Fibroblast of lung (primary cell): ENCODE measurements around the gene OR1L8. TPM values are rescaled to one million over a fixed set of nuclear protein-coding genes. Genes with fewer than 3 reads are reported as not detected.

ENCODE experiments used
- DNase-seq, 2 donors: peaks; one replicate each; pipeline versions ENCODE4 v3.0.0 to v3.0.0-alpha.2; 2010; ENCODE audit warnings: low read depth in 2 of 2
- H2AFZ ChIP-seq: 2 replicates; pipeline ENCODE4 v1.5.1; 2012; ENCODE audit warnings: low read length, control low read depth, inconsistent platforms
- H3K27ac ChIP-seq: 2 replicates; pipeline ENCODE4 v1.5.1; 2011; ENCODE audit warnings: low read length, control low read depth; ENCODE audit not compliant: insufficient read depth
- H3K27me3 ChIP-seq: 2 replicates; pipeline ENCODE4 v1.5.1; 2011; ENCODE audit warnings: mild to moderate bottlenecking, low read length; ENCODE audit not compliant: control insufficient read depth, insufficient read depth
- H3K36me3 ChIP-seq: 2 replicates; pipeline ENCODE4 v1.5.1; 2011; ENCODE audit warnings: low read length; ENCODE audit not compliant: control insufficient read depth, insufficient read depth
- H3K4me1 ChIP-seq: 2 replicates; pipeline ENCODE4 v1.5.1; 2011; ENCODE audit warnings: low read length; ENCODE audit not compliant: control insufficient read depth, insufficient read depth; ENCODE audit errors: extremely low read depth
- H3K4me2 ChIP-seq: 2 replicates; pipeline ENCODE4 v1.5.1; 2011; ENCODE audit warnings: low read length, control low read depth; ENCODE audit not compliant: insufficient read depth; ENCODE audit errors: extremely low read depth
- H3K4me3 ChIP-seq, 4 experiments: fragments of 200-600 bp in 1 of 4; sonication (generic) in 1 of 4; replicated peaks in 1 of 4; 2 replicates each; pipeline ENCODE4 v1.5.1; 2011 to 2016; ENCODE audit warnings: low read length in 4 of 4, low read depth in 3 of 4, mild to moderate bottlenecking in 3 of 4, control low read depth in 2 of 4, inconsistent platforms in 1 of 4, mixed read lengths in 1 of 4; ENCODE audit not compliant: insufficient read depth in 1 of 4; ENCODE audit errors: control extremely low read depth in 1 of 4
- H3K79me2 ChIP-seq: 2 replicates; pipeline ENCODE4 v1.5.1; 2012; ENCODE audit warnings: mild to moderate bottlenecking, low read length, inconsistent platforms; ENCODE audit not compliant: control insufficient read depth, insufficient read depth
- H3K9ac ChIP-seq: 2 replicates; pipeline ENCODE4 v1.5.1; 2011; ENCODE audit warnings: mild to moderate bottlenecking, low read length, control low read depth; ENCODE audit not compliant: insufficient read depth
- H3K9me3 ChIP-seq: 2 replicates; pipeline ENCODE4 v1.5.1; 2012; ENCODE audit warnings: low read depth, low read length; ENCODE audit not compliant: control insufficient read depth, insufficient read depth
- H4K20me1 ChIP-seq: 2 replicates; pipeline ENCODE4 v1.5.1; 2011; ENCODE audit warnings: low read length; ENCODE audit not compliant: control insufficient read depth, insufficient read depth; ENCODE audit errors: extremely low read depth
- EZH2 ChIP-seq: IDR thresholded peaks from 2 replicates; pipeline ENCODE4 v1.5.1; 2012; ENCODE audit warnings: low read length, control low read depth, mild to moderate bottlenecking; ENCODE audit errors: missing control alignments
- polyA plus RNA-seq, 2 donors: library from polyadenylated mRNA; depleted of rRNA in 1 of 2; stranded (reverse) in 1 of 2; unstranded in 1 of 2; fragments of >200 nt; gene quantifications; 2 replicates each; pipeline ENCODE4 v1.2.1, GENCODE V29; 2011 to 2012; ENCODE audit warnings: missing spikeins in 1 of 2
- total RNA-seq: library from RNA; depleted of rRNA; stranded (reverse); fragments of >200 nt; gene quantifications from 2 replicates; pipeline ENCODE4 v1.2.1, GENCODE V29; 2014
- TF ChIP-seq, protein P1 (sequence below), 2 donors: IDR thresholded peaks in 1 of 2; conservative IDR thresholded peaks in 1 of 2; 1 replicate in 1 of 2; 2 replicates in 1 of 2; pipeline ENCODE4 v1.5.1; 2011 to 2012; ENCODE audit warnings: low read length in 2 of 2, control low read depth in 1 of 2, inconsistent platforms in 1 of 2, low read depth in 1 of 2, mild to moderate bottlenecking in 1 of 2

OR1L8 gene
- total and polyA plus RNA-seq, 2 donors (not counting 1 experiment from before 2014, with no cell fraction given) = 0.07 TPM; not detected in 1

GRCh38 chr9:122552812-122553211 lies 30.4 kb downstream of the OR1L8 start, which contains the start of gene OR1N2:
OR1N2 (plus strand) TSS chr9:122553112; CDS start chr9:122553212, 100 bp downstream.
- Histone ChIP-seq H3K27me3 (no peaks in the 10 kb centered on the region), H3K79me2 (no peaks in the 10 kb centered on the region), H3K9ac (no peak within 1 kb of the TSS), H3K27ac (no peak within 1 kb of the TSS), H3K9me3 (no peaks in the 10 kb centered on the region), H3K4me3 (no peak within 1 kb of the TSS), H4K20me1 (no peaks in the 10 kb centered on the region), H2AFZ (no peak within 1 kb of the TSS), H3K4me2 (no peak within 1 kb of the TSS), H3K4me1 (no peaks in the 10 kb centered on the region), H3K36me3 (no peaks in the 10 kb centered on the region)
- DNase-seq = no peak
- no peak for TF ChIP-seq EZH2
- TF ChIP-seq, protein P1, sequence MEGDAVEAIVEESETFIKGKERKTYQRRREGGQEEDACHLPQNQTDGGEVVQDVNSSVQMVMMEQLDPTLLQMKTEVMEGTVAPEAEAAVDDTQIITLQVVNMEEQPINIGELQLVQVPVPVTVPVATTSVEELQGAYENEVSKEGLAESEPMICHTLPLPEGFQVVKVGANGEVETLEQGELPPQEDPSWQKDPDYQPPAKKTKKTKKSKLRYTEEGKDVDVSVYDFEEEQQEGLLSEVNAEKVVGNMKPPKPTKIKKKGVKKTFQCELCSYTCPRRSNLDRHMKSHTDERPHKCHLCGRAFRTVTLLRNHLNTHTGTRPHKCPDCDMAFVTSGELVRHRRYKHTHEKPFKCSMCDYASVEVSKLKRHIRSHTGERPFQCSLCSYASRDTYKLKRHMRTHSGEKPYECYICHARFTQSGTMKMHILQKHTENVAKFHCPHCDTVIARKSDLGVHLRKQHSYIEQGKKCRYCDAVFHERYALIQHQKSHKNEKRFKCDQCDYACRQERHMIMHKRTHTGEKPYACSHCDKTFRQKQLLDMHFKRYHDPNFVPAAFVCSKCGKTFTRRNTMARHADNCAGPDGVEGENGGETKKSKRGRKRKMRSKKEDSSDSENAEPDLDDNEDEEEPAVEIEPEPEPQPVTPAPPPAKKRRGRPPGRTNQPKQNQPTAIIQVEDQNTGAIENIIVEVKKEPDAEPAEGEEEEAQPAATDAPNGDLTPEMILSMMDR (conservative IDR thresholded peaks at IDR 0.05 in 1 of 2, IDR thresholded peaks at IDR 0.05 in 1 of 2; ENCODE audit: low read depth in 1 of 2, low read length in 2 of 2) = no peak

- no peak overlapping the region for H2AFZ ChIP-seq
- no peaks in the 10 kb centered on the region for H3K36me3 ChIP-seq
- no peak for TF ChIP-seq EZH2
- TF ChIP-seq, protein P1 (conservative IDR thresholded peaks at IDR 0.05 in 1 of 2, IDR thresholded peaks at IDR 0.05 in 1 of 2; ENCODE audit: low read depth in 1 of 2, low read length in 2 of 2) = no peak
- DNase-seq = no peak
- no peaks in the 10 kb centered on the region for H3K27me3 ChIP-seq
- H3K9me3 ChIP-seq = no peaks in the 10 kb centered on the region
- H3K79me2 ChIP-seq = no peaks in the 10 kb centered on the region
- no peak overlapping the region for H3K9ac ChIP-seq
- H4K20me1 ChIP-seq = no peaks in the 10 kb centered on the region
- H3K4me1 ChIP-seq = no peaks in the 10 kb centered on the region
- no peak overlapping the region for H3K4me3 ChIP-seq
- H3K27ac ChIP-seq = no peak overlapping the region
- H3K4me2 ChIP-seq = no peak overlapping the region
Measured at GRCh38 chr9:122551371-122551770, 31.8 kb downstream of the OR1L8 start.

DNA sequence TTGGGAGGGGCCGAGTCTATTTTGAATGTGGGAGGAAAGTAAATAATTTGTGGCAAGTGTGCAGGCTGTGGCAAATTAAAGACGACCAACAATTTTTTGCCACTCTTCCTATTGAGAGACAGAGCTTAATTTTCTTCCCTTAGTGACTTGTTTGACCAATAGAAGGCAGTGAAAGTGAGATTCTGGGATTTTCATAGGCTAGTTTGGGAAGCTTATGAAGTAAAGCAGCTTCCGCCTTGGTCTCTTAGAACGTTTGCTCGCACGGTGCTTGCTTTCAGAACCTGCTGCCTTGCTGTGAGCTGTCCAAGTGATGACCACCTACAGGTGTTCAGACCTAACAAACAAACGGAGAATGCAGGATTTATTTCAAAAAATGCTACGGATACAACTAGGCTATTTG lies 37.0 kb downstream of the OR1L8 start:
- TF ChIP-seq, protein P1 (conservative IDR thresholded peaks at IDR 0.05 in 1 of 2, IDR thresholded peaks at IDR 0.05 in 1 of 2; ENCODE audit: low read depth in 1 of 2, low read length in 2 of 2) = no peak
- no peak for TF ChIP-seq EZH2

More for the DNA sequence above, 37.0 kb downstream of the OR1L8 start:
- DNase-seq = no peak
- H3K79me2 ChIP-seq = no peaks in the 10 kb centered on the region
- no peak overlapping the region for H3K9ac ChIP-seq
- H3K4me3 ChIP-seq = no peak overlapping the region
- no peak overlapping the region for H3K4me2 ChIP-seq
- H2AFZ ChIP-seq = no peak overlapping the region
- H3K36me3 ChIP-seq = no peaks in the 10 kb centered on the region
- H3K27me3 ChIP-seq = no peaks in the 10 kb centered on the region
- H3K4me1 ChIP-seq = no peaks in the 10 kb centered on the region
- H4K20me1 ChIP-seq = no peaks in the 10 kb centered on the region
- no peak overlapping the region for H3K27ac ChIP-seq
- H3K9me3 ChIP-seq = no peaks in the 10 kb centered on the region
